GM18505 (cell line): Measurements from ENCODE around the gene DDX55.
"Not testable (repeated sequence)": the region's sequence is repeated elsewhere in the genome, so short reads cannot be mapped to it uniquely, and the experiment has no call there.

Experiments
- ATAC-seq: cut with Tn5 transposase; IDR thresholded peaks from one replicate; pipeline ENCODE4 v1.9.1; 2021; ENCODE audit not compliant: unreplicated experiment
- POLR2A ChIP-seq: IDR thresholded peaks from 4 replicates; pipeline ENCODE4 v1.6.1; 2011; ENCODE audit warnings: borderline replicate concordance; ENCODE audit not compliant: insufficient read depth, insufficient read length; ENCODE audit errors: extremely low read depth

DDX55 gene

GRCh38 chr12:123597100-123597499 is 4.8 kb upstream of the DDX55 start:
- ATAC-seq: no peak
- no peak for TF ChIP-seq POLR2A

GRCh38 chr12:123598522-123598921 is 3.4 kb upstream of the DDX55 start:
- ATAC-seq: no peak
- no peak for TF ChIP-seq POLR2A

- ATAC-seq: no peak
- no peak for TF ChIP-seq POLR2A
Observed at GRCh38 chr12:123599310-123599709, 2.6 kb upstream of the DDX55 start.

- TF ChIP-seq POLR2A: no peak
- ATAC-seq: no peak
Observed at GRCh38 chr12:123599721-123600120, 2.2 kb upstream of the DDX55 start.

GRCh38 chr12:123602651-123603195 is 824 bp downstream of the DDX55 start:
- no peak for TF ChIP-seq POLR2A
- ATAC-seq: no peak

GRCh38 chr12:123603495-123603894 is 1.6 kb downstream of the DDX55 start:
- not testable (repeated sequence) for ATAC-seq

GRCh38 chr12:123607756-123608155 is 5.9 kb downstream of the DDX55 start:
- no peak for TF ChIP-seq POLR2A
- ATAC-seq: no peak

- ATAC-seq: no peak
- no peak for TF ChIP-seq POLR2A
Observed at GRCh38 chr12:123608182-123608581, 6.3 kb downstream of the DDX55 start.

GRCh38 chr12:123614110-123614509 is 12.2 kb downstream of the DDX55 start:
- no peak for ATAC-seq
- no peak for TF ChIP-seq POLR2A

GRCh38 chr12:123614531-123614930 is 12.6 kb downstream of the DDX55 start:
- TF ChIP-seq POLR2A: no peak
- no peak for ATAC-seq

- no peak for TF ChIP-seq POLR2A
- ATAC-seq: no peak
Observed at GRCh38 chr12:123617144-123617543, 15.2 kb downstream of the DDX55 start.

GRCh38 chr12:123617580-123617979 is 15.7 kb downstream of the DDX55 start:
- TF ChIP-seq POLR2A: no peak
- no peak for ATAC-seq

- no peak for TF ChIP-seq POLR2A
- no peak for ATAC-seq
Observed at GRCh38 chr12:123621101-123621500, 19.2 kb downstream of the DDX55 start.

- TF ChIP-seq POLR2A: no peak
- ATAC-seq: no peak
Observed at GRCh38 chr12:123621619-123622530, 20.0 kb downstream of the DDX55 start.
